DMS53 treated with DMSO at 0.1 percent for 48 hours (cell line): ENCODE results near the gene SETBP1.

Experiments used
- DNase-seq: peaks from one replicate; lab custom pipeline; 2025; ENCODE audit not compliant: unreplicated experiment; lab: John Stamatoyannopoulos, UW

The SETBP1 gene

DNA sequence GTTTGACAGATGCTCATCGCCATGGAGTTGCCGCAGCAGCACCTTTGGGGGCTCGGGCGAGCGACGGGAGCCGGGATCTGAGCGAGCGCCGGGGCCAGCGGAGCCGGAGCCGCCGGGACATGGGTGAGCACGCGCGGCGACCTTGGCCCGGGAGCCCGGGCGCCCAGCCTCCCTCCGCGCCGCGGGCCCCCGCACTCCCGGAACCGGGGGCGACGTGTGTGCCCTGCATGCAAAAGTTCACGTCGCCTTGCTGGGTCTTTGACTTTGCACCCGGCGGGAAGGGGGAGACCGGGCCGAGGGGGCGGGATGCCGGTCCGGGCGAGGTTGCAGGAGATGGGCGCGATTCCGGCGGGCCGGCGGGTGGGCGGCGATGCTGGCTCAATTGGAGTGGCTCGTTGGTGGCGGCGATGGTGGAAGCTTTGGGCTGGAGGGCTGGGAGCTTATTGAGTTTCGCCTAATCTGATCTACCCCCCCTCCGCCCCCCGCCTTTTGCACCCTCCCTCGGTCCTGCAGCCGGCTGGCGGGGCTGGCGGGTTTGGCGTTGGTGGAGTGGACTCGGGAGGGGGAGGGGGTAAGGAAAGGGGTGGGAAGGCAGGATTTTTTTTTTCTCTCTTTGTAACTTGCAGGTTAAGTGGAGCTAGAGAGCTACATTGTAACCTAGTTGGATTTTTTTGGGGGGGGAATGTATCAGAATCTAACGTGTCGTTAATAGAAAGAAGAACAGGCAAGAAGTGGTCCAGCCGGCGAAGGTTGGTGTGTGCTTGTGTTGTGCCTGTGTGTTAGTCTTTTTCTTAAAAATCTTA is at the start of gene SETBP1:
TSS of gene SETBP1 (plus strand) at position 616 of the 803 bp plus-strand sequence. CDS start 20,459 bp downstream, outside the sequence.
- peak; percentile 32 for DNase-seq

DNA sequence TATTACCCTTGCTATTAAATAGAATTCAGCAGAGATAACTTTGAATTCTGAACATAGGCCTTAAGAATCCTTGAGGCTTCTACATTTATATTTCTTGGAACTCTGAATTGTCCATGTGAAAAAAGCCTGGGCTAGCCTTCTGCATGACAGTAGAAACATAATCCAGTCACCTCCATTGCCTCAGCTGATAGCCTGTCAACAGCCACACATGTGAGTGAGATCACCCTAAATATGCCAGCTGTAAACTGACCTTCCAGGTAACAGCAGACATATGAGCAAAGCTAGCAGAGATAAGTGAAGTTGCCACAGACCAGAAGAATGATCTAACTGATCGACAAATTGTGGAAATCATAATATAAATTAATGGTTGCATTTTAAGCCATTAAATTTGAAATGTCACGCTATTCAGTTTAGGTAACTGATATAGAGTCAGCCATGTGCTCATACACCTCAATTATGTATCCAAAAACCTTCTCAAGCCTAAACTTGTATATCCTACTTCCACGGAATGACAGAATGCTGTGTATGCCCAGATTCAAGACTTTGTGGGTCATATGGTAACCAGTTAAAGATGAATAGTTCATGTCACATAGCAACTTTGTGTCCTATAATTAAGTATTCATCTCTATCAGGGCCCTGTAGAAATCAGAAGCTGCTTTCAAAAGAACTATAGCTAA is 48.1 kb upstream of the SETBP1 start:
- no peak for DNase-seq

DNA sequence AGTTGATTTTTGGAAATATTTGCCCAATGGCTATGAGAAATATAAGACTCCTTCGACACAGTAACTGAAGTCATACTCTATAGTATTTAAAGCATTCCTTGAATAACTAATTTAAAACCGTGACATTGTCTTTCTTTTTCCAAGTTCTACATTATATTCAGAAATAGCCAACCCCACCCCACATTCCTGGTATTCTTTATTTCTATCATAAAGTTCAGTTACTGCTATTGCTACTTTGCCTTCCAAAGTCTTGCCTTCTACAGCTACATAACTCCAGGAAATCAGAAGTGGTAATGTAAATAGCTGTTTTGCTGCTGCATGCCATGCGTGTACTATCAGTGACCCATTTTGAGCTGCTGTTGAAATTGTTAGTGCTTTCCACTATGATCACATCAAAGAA is 45.1 kb upstream of the SETBP1 start:
- no peak for DNase-seq

DNA sequence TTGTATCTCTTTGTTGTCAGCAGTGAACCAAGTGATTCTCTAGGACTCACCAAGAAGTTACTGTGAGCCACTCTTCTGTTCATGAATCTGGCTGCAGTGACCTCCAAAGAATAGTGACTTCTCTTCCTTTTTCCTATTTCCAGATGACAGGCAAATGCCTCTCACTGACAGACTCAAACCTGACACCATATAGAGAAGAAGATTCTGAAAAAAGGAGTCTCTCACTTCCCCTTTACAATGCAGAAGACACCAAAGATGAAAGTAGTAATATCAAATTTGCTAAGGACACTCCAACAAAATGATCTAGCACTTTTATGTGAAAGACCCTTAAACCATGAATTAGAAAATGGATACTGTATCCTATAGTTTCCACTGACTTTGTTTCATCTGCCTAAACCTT is 44.4 kb upstream of the SETBP1 start:
- no peak for DNase-seq

DNA sequence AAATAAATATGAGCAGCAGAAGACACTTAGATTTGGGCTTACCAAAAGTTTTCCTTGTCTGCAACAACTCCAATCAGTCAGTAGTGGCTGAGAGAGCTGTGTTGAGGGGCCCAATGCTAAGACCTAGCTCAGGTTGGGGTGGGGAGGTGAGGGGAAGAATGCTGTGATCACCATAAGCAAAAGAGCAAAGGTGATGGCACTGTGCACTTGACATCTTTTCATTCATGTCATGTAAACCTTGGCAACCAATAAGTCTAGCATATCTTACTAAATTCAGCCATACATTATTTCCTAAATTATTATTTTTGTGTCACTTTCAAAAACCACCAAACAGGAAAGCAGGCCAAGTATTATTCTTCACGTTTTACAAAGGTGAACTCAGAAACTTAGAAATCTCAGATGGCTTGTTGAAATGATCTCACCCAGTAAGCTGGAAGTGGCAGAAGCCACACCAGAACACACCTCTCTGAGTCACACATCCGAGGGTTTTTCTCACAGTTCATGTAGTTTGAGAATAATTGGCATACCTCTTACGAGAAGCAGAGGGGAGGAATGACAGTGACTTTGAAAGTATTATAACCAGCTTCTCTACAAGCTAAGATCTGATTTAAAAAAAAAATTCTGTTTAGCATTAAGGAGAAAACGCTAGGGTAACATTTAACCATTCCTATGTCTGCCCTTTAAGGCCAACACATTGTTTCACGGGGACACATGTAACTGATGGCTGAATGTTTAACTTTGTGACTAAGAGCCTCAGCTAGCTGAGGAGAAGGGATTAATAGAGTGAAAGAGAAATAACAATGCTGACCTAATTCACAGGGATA is 43.3 kb upstream of the SETBP1 start:
- peak; percentile 30 for DNase-seq

DNA sequence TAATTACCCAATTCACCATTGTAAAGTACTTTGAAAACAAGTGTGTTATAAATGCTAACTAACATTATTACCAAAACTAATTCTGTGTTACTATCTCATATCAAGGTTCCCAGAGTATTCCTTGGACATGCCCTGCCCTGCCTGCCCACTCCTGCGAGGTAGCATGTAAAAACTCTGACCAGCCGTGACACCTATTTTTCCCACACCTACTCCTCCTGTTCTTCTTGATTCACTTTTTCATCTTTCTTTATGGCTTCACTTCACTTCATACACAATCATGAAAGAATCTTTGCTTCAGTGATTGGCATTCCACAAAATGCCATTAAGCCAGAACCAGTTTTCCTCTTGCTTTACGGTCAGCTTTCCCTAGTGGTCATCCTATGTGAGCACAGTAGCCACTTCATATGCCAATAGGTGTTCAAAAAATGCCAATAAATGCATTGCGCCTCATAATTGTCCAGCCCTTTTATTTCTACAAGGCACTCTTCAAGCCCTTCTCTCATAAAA is 42.6 kb upstream of the SETBP1 start:
- DNase-seq = no peak

DNA sequence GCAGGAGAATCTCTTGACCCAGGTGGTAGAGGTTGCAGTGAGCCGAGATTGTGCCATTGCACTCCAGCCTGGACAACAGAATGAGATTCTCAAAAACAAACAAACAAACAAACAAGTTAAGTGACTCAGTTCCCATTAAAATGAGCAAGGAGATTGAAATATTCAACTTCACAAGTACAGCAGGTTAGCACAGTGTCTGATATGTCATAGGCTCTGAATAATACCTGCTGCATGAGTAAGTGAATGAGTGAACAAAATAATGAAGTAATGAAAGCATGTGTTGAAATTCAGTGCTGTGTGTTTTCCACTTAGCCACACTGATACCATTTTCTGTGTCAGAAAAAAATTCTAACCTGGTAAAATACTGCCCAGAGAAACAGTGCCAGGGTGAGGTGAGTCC is 41.9 kb upstream of the SETBP1 start:
- no peak for DNase-seq

DNA sequence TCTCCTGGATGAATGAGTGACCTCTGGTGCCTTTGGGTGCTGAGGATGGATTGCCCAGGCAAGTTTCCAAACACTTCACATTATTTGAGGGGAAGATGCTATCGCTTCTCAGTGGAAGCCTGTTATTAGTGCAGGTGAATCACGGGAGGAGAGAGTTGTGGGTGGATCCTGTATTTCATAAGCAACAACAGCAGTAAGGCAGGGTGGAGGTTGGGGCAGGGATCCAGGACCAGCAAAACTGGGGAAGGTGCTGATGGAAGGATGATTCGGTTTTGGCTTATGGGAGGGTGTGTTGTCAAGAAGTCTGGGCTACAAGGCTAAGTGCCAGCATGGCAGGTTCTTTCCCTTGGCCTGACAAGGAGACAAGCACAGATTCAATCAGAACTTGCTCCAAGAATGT is 37.7 kb upstream of the SETBP1 start:
- no peak for DNase-seq

DNA sequence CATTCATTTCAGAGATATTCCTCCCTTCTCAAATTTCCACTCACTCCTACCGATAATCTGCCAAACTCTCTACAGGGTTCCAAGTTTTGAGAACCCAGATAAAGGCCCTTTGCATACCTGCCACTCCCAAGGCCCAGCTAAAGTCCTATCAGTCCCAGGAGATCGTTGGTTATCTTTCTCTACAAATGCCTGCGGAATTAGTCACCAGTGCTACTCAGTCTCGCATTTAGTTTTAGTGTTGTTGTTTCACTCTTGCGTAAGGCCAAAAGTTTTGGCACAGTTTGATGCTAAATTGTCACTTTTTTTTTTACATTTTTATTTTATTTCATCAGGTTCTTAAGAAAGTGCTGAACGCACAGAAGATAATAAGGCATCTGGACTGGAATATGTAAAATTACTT is 29.2 kb upstream of the SETBP1 start:
- DNase-seq = no peak

DNA sequence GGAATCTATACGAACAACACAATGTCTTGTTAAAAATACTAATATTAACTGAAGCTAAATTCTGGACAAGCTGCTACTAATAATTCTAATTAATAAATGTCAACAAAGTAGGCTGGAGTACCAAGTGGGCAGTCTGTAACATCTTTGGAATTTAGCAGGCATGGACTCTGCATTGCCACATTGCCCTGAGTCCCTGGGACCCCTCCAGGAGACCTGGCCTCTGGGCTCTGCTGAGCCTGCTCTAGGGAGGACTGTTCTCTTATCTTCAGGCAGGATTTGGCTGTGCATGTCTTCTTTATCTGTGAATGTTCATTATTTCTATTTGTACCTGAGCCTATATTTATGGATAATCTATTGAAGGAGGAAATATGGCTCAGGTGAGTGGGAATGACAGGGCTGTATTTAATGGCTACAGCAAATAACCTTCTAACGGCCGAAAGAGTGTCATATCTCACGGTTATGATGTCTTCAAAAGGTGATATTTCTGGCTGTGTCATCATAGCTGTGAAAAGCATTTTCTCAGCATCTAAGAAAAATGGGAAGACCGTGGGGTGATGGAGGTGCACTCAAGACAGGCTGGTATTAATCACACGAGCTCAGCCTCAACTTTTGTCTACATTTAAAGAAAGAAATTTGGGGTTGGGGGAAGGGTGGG is 28.6 kb upstream of the SETBP1 start:
- no peak for DNase-seq

DNA sequence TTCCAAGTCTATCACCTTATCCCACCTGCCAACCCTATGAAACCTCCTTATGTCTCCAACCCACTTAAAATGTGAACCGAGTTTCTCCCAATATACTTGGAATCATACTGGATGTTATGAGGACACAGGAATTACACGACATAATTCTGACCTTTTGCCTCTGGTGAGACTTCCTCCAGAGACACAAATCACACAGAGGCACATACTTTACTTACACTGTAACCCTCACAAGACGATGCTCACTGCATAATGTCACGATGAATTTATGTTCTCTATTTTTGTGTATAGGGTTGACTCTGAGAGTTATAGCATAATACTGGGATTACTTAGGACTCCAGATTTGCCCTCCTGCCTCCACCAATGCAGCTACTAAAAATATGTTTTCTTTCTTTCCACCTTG is 28.0 kb upstream of the SETBP1 start:
- no peak for DNase-seq

DNA sequence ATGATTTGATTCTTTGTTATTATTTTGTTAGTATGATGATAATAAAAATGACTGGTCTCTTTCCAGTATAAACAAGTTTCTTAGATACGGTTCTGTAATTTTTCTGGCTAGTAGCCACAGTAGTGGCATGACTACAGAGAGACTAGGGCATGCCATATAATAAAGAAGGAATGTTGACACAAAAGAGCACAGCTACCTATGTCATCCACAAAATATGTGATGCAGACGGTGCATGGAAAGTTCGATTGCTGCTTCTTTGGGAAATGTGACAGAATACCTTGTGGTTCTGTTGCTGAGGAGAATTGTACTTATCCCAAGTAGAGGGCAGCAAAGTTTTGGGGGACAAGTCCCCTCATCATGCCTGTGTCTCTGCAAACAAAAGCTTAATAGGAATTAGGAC is 26.1 kb upstream of the SETBP1 start:
- no peak for DNase-seq

DNA sequence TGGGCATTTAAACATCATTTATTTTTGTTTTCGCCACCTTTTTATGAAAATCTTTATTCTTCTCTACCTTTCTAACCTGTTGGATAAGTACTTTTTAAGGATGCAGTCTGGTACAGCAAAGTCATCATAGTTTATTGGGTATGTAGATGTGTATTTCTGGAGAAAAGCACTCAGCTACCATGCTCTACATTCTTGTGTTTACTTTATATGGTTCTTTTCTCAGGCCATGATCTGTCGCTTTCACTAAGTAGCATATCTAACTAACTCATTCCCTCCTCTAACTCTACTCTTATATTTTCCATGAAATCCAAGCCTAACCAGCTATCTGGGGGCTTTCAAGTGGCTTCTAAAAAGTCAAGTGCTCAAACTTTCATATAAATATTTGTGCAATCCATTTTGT is 25.3 kb upstream of the SETBP1 start:
- DNase-seq = no peak

DNA sequence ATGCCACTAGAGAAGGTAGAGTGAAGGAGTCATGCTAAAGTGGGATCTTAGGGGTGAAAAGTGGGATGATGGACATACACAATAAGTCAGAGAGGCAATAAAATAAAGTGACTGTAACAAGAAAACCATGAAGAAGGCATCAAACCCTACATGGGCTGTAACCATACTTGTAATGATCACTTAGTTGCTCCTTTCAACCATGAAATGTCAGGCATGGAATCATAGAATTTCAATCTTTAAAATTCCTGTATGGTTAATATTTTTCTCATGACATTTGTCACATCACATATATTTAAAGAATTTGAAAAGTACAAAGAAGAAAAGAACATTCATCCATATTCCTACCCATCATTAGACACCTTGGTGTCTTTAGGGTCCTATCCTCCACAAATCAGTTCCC is 20.9 kb upstream of the SETBP1 start:
- no peak for DNase-seq

DNA sequence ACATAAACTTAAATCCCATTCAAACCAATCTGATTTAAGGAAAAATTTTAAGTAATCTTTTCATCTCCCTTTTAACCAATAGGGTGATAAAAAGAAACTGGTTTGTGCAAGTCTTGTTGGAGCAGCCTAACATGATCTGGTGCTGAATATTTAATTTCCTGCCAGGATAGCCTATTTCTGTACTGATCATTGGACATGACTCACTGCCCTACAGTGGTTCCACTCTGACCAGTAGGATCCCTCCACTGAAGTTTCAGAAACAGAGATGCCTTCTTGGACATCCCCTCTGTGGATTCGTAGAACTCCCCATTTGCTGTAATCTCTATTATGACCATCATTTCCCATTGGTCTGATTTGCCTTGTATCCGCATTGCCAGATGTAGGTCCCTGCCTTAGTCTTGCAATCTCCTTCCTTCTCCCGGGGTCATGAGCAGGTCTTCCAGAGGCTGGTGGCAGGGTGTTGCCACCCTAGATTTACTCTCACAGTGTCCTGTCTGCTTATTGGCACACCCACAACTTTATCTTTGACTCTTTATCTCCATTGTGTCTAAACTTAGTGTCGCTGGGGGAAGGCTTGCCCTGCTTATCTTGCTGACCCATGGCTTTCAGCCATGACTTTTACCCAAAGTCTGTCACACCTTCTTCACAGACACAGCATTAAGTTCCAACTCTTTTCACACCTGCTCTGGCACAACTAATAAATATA is 12.3 kb upstream of the SETBP1 start:
- DNase-seq = no peak

DNA sequence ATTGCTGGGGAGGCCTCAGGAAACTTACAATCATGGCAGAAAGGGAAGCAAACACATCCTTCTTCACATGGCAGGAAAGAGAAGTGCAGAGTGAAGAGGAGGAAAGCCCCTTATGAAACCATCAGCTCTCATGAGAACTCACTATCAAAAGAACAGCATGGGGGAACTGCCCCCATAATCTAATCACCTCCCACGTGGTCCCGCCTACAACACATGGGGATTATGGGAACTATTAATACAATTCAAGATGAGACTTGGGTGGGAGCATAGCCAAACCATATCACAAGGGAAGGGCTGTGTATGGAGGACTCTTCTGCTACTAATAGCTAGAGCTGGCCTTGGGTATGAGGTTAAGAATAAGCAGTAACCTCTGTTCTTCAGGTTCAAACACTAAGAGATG is 8.8 kb upstream of the SETBP1 start:
- DNase-seq = no peak

DNA sequence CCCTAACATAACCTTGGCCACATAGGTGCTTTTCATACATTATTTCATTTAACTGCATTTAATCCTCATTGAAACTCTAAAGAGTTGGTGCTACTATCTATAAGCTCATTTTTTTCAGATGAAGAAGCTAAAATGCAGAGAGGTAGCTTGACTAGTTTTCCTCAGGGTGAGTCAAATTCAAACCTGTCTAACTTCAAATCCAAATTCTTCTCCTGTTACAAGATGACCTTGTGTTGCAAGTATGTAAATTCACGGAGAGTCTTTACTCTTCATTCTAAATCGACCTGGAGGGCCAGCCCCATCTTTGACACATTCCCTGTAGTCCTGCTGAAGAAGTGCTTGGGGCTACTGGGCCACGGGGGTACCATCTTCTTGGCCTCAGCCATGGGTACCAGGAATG is 8.2 kb upstream of the SETBP1 start:
- DNase-seq = no peak

DNA sequence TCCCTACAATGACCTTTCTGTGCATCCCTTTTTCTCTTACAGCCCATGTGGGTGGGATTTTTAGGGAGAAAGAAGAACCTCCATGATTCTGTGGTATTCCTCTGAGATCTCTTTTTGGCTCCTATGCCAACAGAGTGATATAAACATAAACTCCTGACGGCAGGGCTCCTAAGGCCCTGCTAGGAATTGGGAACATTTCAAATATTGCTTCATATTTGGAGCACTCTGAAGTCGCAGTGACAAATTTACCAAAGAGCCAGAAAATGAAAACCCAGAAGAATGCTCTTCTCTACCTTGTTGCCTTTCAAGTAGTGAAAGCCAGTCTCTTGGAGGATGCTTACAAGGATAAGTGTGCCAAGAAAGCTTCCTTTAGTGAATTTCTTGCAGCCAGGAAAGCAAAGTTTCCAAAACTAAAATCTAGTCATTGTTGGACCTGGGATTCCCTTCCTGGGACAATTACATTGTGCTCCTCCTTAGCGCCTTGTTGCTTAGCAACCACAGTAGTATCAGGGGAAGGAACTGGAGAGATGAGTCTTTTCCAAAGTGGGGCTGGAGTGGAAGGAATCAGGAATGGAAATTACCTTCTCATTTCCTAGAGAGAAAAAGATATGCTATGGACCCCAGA is 7.3 kb upstream of the SETBP1 start:
- DNase-seq = no peak

DNA sequence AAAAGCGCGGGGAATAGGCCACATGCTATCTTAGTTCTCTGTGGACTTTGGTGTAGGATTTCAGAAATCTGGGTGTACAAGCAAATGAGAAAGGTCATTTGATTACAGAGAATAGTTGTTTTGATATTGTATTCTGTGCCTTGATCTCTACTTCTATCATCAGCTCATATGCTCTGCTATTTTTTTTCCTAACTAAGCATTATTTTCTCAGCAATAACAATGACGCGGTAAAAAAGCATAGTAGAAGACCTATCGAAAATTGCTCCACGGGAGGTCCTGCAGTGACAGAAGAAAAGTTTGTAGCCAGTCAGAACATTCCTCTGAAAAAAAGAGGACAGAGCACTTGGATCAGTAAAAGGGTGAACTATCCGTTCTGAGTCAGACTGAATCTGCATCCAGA is 2.8 kb upstream of the SETBP1 start:
- DNase-seq = no peak

DNA sequence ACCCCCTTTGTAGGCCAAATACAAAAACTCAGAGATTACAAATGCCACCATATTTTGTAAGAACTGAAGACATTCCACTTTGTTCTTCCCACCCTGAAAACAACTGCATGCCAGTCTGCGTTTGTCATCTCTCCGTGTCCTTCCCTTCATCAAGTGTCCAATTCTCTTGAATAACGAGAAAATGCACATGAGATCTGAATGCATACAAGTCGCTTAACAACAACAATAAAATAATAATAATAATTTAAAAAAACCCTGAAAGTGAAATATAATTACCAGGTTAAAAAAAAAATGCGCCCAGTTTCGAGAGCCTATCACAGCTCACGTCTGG is 2.0 kb upstream of the SETBP1 start:
- no peak for DNase-seq
